HCT116 (cell line): Measurements from ENCODE around the gene GPR75. TPM values are rescaled to one million over a fixed set of nuclear protein-coding genes. Genes with fewer than 3 reads are reported as not detected.
"Not testable (repeated sequence)": the region's sequence is repeated elsewhere in the genome, so short reads cannot be mapped to it uniquely, and the experiment has no call there.

Source experiments
- ATAC-seq: fragments of 200-7000 bp; cut with Tn5 transposase; 2 replicates; pipeline ENCODE4 v1.9.1; 2020; ENCODE audit warnings: mild to moderate bottlenecking, moderate library complexity
- BruUV-seq: library from RNA; stranded (reverse); fragments of 400-500 nt; replicated peaks from 2 replicates; lab custom pipeline; 2021; lab: Mats Ljungman, UMichigan
- CTCF ChIA-PET: fragments of 300-600 bp; sonication (Branson Sonifier 250); formaldehyde crosslinking; loops from one replicate; lab custom pipeline; 2021; ENCODE audit warnings: antibody characterized with exemption; lab: Charles Lee
- POLR2A ChIA-PET: fragments of 300-600, 350-600 bp; sonication (Branson Sonifier 250); formaldehyde crosslinking; loops from one replicate; lab custom pipeline; 2021; ENCODE audit warnings: antibody characterized with exemption; lab: Charles Lee
- RAD21 ChIA-PET, 2 experiments: fragments of 300-600 bp; sonication (Branson Sonifier 250); formaldehyde crosslinking; loops; one replicate each; lab custom pipeline; 2023; ENCODE audit warnings: low total read pairs in 2 of 2; ENCODE audit not compliant: uncharacterized antibody in 2 of 2, unreplicated experiment in 2 of 2, low non-redundant PET in 1 of 2; lab: Charles Lee
- DNase-seq: peaks from one replicate; pipeline ENCODE4 v3.0.0-alpha.2; 2010; ENCODE audit warnings: low read depth, low spot score
- H2AFZ ChIP-seq: fragments of 200-600 bp; shearing (Covaris generic), sonication (generic); 2 replicates; pipeline ENCODE4 v1.6.1; 2017; ENCODE audit warnings: low read depth, mixed run types, mixed read lengths, antibody characterized with exemption, low read length; ENCODE audit not compliant: poor library complexity, severe bottlenecking
- H3K27ac ChIP-seq: 2 replicates; pipeline ENCODE4 v1.5.1; 2012; ENCODE audit warnings: low read depth, low read length
- H3K27me3 ChIP-seq: fragments of 200-600 bp; sonication (generic); 2 replicates; pipeline ENCODE4 v1.6.1; 2016; ENCODE audit warnings: mixed run types, low read length, mixed read lengths; ENCODE audit not compliant: insufficient read depth
- H3K36me3 ChIP-seq, 2 experiments: fragments of 200-500 bp in 1 of 2; fragments of 200-600 bp in 1 of 2; sonication (Bioruptor generic) in 1 of 2; sonication (generic) in 1 of 2; 2 replicates each; pipeline versions ENCODE4 v1.5.1 to v1.6.1; 2014 to 2016; ENCODE audit warnings: low read length in 2 of 2, inconsistent platforms in 1 of 2, mixed read lengths in 1 of 2, mixed run types in 1 of 2; ENCODE audit not compliant: insufficient read depth in 2 of 2, control insufficient read depth in 1 of 2
- H3K4me1 ChIP-seq, 2 experiments: fragments of 200-600 bp in 1 of 2; sonication (generic) in 1 of 2; 2 replicates each; pipeline versions ENCODE4 v1.5.1 to v1.6.1; 2012 to 2017; ENCODE audit warnings: low read length in 2 of 2, inconsistent platforms in 1 of 2, mild to moderate bottlenecking in 1 of 2, mixed read lengths in 1 of 2, mixed run types in 1 of 2, moderate library complexity in 1 of 2; ENCODE audit not compliant: insufficient read depth in 2 of 2, control insufficient read depth in 1 of 2
- H3K4me2 ChIP-seq: fragments of 200-600 bp; sonication (generic); 2 replicates; pipeline ENCODE4 v1.6.1; 2017; ENCODE audit warnings: mixed run types, low read length, mixed read lengths
- H3K4me3 ChIP-seq, 2 experiments: fragments of 200-600 bp in 1 of 2; sonication (generic) in 1 of 2; replicated peaks in 1 of 2; 2 replicates each; pipeline ENCODE4 v1.5.1; 2011 to 2016; ENCODE audit warnings: low read length in 2 of 2, control low read depth in 1 of 2, low read depth in 1 of 2, mild to moderate bottlenecking in 1 of 2, mixed read lengths in 1 of 2, mixed run types in 1 of 2
- H3K79me2 ChIP-seq: fragments of 200-600 bp; sonication (generic); 2 replicates; pipeline ENCODE4 v1.6.1; 2017; ENCODE audit warnings: mild to moderate bottlenecking, mixed run types, low read length, moderate library complexity, mixed read lengths; ENCODE audit not compliant: insufficient read depth
- H3K9ac ChIP-seq: fragments of 200-600 bp; sonication (generic); 2 replicates; pipeline ENCODE4 v1.6.1; 2016; ENCODE audit warnings: low read length, mixed read lengths
- H3K9me2 ChIP-seq: fragments of 200-600 bp; sonication (generic), shearing (Covaris generic); 2 replicates; pipeline ENCODE4 v1.6.1; 2017; ENCODE audit warnings: mixed run types, mild to moderate bottlenecking, moderate library complexity; ENCODE audit not compliant: insufficient read depth
- H3K9me3 ChIP-seq, 2 experiments: fragments of 200-500 bp in 1 of 2; fragments of 200-600 bp in 1 of 2; sonication (Bioruptor generic) in 1 of 2; sonication (generic) in 1 of 2; 2 replicates each; pipeline ENCODE4 v1.6.1; 2014 to 2017; ENCODE audit warnings: low read length in 2 of 2, mixed read lengths in 2 of 2, inconsistent platforms in 1 of 2, low read depth in 1 of 2, mild to moderate bottlenecking in 1 of 2, mixed run types in 1 of 2, moderate library complexity in 1 of 2; ENCODE audit not compliant: control insufficient read depth in 1 of 2, insufficient read depth in 1 of 2
- H4K20me1 ChIP-seq: fragments of 200-600 bp; sonication (generic), shearing (Covaris generic); 2 replicates; pipeline ENCODE4 v1.6.1; 2017; ENCODE audit warnings: mixed run types, mild to moderate bottlenecking, moderate library complexity; ENCODE audit not compliant: insufficient read depth
- EZH2phosphoT487 ChIP-seq: fragments of 200-600 bp; IDR thresholded peaks from 2 replicates; pipeline ENCODE4 v1.6.1; 2018; ENCODE audit warnings: antibody characterized with exemption, borderline replicate concordance
- SIN3A ChIP-seq: IDR thresholded peaks from 2 replicates; pipeline ENCODE4 v1.6.1; 2012; ENCODE audit warnings: low read depth
- TCF7L2 ChIP-seq: IDR thresholded peaks from 2 replicates; pipeline ENCODE4 v1.7.0; 2011; ENCODE audit warnings: borderline replicate concordance, inconsistent platforms; ENCODE audit not compliant: insufficient read depth, insufficient read length; ENCODE audit errors: extremely low read depth
- intact Hi-C: fragments of 100-400 bp; cut with micrococcal nuclease; formaldehyde crosslinking; loops from 2 replicates; pipeline ENCODE4 v1.10.0; 2022
- total RNA-seq: library from RNA; stranded (reverse); gene quantifications from one replicate; pipeline ENCODE4 v1.2.1, GENCODE V29; 2021; ENCODE audit not compliant: unreplicated experiment

The GPR75 gene
- total RNA-seq, 1 experiment from 2014 or later: 1.2 TPM

DNA sequence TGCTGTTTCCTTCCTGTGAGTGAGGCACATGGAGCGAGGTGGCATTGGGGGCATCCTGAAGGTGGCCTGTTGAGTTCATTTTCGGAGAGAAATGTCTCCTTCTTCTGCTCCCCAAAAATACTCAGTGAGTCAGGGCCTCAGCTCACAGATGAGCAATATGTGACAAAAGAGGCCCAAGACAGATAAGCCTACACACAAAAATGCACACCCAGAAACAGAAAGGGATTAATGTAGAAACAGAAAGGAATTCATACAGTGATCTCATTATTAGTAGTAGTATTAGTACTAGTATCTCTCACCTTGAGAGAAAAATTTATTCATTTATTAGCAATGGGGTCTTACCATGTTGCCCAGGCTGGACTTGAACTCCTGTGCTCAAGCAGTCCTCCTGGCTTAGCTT is 5.1 kb downstream of the GPR75 start (continued):
- TF ChIP-seq EZH2phosphoT487 (no peak), TCF7L2 (no peak)

GRCh38 chr2:53852532-53852931 is 7.2 kb downstream of the GPR75 start:
- ChIA-PET CTCF (no interaction called here), POLR2A (interaction anchor here (0.7 kb wide), 1 partner anchor 407 kb away, joined by 5 read pairs; no protein-coding TSS in a partner anchor)
- no peak overlapping the region for H2AFZ ChIP-seq

DNA sequence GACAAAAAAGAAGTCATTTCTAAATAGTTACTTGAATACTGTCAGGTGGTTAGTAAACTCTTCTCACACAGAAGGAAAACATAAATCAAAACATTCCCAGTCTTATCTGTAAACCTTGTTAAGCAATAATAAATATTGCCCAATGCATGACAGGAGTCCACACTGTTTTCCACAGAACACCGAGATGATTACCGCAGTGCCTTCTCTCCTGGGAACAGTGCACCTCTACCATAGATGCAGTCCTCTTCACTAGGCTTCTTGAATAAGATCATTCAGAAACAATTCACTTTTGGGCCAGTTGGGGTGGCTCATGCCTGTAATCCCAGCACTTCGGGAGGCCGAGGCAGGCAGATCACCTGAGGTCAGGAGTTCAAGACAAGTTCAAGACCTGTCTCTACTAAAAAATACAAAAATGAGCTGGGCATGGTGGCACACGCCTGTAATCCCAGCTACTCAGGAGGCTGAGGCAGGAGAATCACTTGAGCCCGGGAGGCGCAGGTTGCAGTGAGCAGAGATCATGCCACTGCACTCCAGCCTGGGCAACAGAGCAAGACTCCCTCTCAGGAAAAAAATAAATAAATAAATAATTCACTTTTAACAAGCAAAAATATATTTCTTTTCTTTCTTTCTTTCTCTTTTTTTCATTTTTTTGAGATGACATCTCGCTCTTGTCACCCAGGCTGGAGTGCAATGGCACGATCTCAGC is 8.6 kb downstream of the GPR75 start:
- H3K27me3 ChIP-seq, DNase-seq, H3K9ac ChIP-seq, H3K79me2 ChIP-seq, POLR2A ChIA-PET, BruUV-seq, H3K4me2 ChIP-seq, H3K4me3 ChIP-seq, H3K9me2 ChIP-seq, intact Hi-C loops, H4K20me1 ChIP-seq, H2AFZ ChIP-seq, CTCF ChIA-PET, H3K4me1 ChIP-seq, H3K9me3 ChIP-seq, ATAC-seq, H3K36me3 ChIP-seq, H3K27ac ChIP-seq, RAD21 ChIA-PET: not testable (repeated sequence)

More at GRCh38 chr2:53852532-53852931, 7.2 kb downstream of the GPR75 start:
- Histone ChIP-seq H3K9me2 (no peaks in the 10 kb centered on the region), H3K27ac (no peak overlapping the region), H3K4me3 (no peak overlapping the region), H3K79me2 (no peaks in the 10 kb centered on the region), H3K4me2 (no peak overlapping the region), H3K9ac (no peak overlapping the region), H3K36me3 (0 out of 4 replicates have a peak, but pooled peaks cover 0 to 2% of the 10 kb centered on the region in 2 experiments), H3K9me3 (no peaks in the 10 kb centered on the region), H3K4me1 (no peaks in the 10 kb centered on the region), H3K27me3 (no peaks in the 10 kb centered on the region), H4K20me1 (no peaks in the 10 kb centered on the region)
- ATAC-seq (no peak), DNase-seq (no peak)
- BruUV-seq: no TSS peak
- TF ChIP-seq SIN3A: no peak
- RAD21 ChIA-PET: no interaction called here
- intact Hi-C loops: no loop called here
